Erythroblast (primary cell): ENCODE results near the gene GALNT10.

Experiments
- GATA1 ChIP-seq: IDR thresholded peaks from 2 replicates; pipeline ENCODE4 v1.6.1; 2011; ENCODE audit warnings: low read depth, mild to moderate bottlenecking, control low read depth, low read length, moderate library complexity
- POLR2A ChIP-seq: IDR thresholded peaks from 2 replicates; pipeline ENCODE4 v1.6.1; 2011; ENCODE audit warnings: mild to moderate bottlenecking, low read length

DNA sequence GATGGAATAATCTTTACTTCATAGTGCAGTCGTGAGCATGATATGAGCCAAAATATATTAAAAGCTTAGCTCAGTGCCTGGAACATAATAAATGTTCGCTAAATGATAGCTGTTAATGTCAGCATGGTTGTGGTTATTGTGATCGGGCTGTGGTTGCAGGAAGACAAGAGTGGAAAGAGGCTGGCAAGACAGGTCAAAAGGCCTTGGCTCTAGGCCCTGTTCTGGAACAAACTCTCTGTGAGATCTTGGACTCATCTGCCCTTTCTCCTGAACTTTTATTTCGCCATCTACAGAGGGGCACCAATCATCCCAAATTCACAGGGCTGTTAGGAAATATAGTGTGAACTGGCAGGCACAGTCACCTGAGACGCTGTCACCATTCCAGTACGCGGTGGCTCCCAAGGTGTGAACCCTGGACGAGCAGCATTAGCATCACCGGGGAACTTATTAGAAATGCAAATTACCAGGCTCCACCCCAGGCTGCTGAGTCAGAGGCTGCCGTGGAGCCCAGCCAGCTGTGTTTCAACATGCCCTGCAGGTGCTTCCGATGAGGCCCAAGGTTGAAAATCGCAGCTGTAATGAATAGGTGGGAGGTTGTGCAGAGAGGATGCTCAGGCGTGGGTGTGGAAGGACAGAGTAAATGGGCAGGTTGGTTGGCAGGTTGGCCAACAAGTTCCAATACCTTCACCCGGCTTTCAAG lies 205.0 kb downstream of the GALNT10 start:
- TF ChIP-seq POLR2A (no peak), GATA1 (no peak)
